ENCODE data around the gene VCL.
"Not testable (repeated sequence)": the region's sequence is repeated elsewhere in the genome, so short reads cannot be mapped to it uniquely, and the experiment has no call there.

The VCL gene

DNA sequence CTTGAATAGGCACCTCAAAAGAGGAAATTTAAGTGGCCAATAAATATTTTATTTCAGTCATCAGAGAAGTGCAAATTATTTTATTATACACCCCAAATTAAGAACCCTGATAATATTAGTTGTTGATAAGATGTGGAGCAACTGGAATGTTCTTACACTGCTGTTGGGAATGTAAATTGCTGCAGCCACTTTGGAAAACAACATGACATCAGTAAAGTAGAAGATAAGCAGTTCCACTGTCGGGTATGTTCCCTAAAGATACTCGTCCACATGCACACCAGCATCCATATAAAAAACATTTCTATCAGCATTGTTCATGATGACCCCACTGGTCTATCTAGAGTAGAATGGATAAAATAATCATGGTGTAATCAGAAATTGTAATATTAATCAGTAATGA is 46.5 kb downstream of the VCL start:
- DNase-seq, result no peak

GRCh38 chr10:74047304-74047703 is 49.4 kb downstream of the VCL start:
- no peak for DNase-seq

DNA sequence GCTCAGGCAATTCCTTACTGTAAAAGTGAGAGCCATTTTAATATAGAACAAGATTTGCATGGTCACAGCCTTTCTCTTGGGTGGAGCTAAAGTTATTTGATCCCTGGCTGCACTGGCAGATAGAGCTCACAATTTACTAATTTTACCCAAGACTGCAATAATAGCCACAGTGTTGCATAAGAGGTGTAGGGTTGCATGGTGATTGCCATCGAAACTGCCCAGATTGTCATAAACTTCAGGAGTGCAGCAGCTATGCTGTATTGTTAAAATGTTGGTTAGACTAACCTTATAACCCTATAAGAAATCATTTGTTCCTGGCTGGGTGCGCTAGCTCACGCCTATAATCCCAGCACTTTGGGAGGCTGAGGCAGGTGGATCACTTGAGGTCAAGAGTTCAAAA is 50.0 kb downstream of the VCL start:
- peak; percentile 12 for DNase-seq

GRCh38 chr10:74048433-74048832 is 50.5 kb downstream of the VCL start:
- no peak for DNase-seq

GRCh38 chr10:74049955-74050354 is 52.0 kb downstream of the VCL start:
- DNase-seq, result no peak

DNA sequence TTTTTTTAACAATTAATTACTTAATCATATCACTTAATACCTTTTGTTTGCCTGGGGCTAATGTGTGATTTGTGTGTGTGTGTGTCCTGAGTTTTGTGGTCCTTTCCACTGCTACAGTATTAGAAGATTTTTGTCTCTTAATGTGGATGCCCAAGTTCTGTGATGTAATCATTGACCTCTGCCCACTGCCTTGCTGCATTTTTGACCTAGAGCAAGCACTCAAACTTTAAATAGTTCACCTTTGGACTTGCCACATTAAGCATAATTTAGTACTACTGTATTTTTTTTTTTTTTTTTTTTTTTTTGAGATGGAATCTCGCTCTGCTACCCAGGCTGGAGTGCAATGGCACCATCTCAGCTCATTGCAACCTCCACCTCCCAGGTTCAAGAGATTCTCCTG is 52.7 kb downstream of the VCL start:
- DNase-seq, result no peak

DNA sequence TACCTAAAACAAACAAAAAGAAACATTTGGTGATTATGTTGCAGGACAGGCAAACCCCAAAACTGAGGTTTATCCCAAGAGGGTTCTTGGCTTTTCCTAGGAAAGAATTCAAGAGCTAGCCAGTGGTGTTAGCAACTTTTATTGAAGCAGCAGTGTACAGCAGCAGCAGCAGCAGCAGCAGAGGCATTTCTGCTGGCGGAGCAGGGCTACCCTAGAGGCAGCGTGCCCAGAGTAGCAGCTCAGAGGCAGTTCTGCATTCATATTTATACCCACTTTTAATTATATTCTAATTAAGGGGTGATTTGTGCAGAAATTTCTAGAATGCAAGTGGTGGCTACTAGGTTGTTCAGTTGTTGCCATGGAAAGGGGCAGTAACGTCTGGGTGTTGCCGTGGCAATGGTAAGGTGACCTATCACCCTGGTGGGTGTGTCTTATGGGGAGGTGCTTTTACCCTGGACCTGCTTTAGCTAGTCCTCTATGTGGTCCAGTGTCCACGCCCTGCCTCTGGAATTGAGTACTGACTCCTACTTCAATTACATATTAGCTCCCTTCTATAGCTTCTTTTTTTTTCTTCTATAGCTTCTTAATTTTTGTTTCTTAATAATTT is 53.9 kb downstream of the VCL start:
- no peak for DNase-seq

DNA sequence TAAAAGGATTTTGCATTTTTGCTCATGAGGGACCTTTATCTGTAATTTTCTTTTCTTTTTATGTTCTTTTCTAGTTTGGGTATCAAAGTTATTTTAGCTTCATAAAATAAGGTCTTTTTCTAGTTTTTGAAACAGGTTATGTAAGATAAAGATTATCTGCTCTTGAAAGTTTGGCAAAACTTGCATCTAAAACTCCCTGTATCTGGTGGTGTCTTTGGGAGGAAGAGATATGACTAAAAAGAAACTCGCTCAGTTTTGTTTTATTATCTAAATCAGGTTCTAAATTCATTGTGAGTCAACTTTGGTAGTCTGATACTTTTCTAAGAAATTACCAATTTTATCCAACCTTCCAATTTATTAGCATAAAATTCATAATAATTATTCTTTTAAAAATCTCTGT is 55.1 kb downstream of the VCL start:
- no peak for DNase-seq

- DNase-seq, result no peak
Measured at GRCh38 chr10:74055383-74056049, 57.6 kb downstream of the VCL start.

- DNase-seq, result no peak
Measured at GRCh38 chr10:74056050-74056818, 58.3 kb downstream of the VCL start.

- DNase-seq, result no peak
Measured at GRCh38 chr10:74058071-74058470, 60.2 kb downstream of the VCL start.

DNA sequence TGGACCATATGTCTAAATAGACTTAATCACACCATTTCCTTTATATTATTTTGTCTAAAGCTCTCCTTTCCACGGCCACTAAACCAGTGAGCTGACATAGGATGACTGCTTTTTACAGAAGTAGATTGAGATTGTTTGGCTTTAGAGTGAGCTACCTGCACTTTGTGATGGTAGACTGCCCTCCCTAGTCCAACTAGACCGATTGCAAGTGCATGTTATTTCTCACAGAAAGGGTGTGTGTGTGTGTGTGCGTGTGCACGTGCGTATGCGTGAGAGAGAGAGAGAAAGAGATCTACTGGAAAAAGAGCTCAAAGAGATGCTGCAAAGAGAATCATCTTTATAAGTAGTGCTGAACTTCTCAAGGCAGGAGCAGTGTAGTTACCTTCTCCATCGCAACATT is 60.7 kb downstream of the VCL start:
- DNase-seq, result no peak

- no peak for DNase-seq
Measured at GRCh38 chr10:74061104-74061503, 63.2 kb downstream of the VCL start.

DNA sequence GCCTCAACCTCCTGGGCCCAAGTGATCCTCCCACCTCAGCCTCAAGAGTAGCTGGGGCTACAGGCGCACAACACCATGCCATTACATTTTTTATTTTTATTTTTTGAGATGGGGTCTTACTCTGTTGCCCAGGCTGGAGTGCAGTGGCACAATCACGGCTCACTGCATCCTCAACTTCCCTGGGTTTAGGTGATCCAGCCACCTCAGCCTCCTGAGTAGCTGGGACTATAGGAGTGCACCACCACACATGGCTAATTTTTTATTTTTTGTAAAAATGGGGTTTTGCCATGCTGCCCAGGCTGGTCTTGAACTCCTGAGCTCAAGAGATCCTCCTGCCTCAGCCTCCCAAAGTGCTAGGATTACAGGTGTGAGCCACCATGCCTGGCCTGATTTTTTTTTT is 64.1 kb downstream of the VCL start:
- not testable (repeated sequence) for DNase-seq

GRCh38 chr10:74063256-74063655 is 65.3 kb downstream of the VCL start:
- no peak for DNase-seq

GRCh38 chr10:74067373-74068352 is 69.7 kb downstream of the VCL start:
- no peak for DNase-seq

DNA sequence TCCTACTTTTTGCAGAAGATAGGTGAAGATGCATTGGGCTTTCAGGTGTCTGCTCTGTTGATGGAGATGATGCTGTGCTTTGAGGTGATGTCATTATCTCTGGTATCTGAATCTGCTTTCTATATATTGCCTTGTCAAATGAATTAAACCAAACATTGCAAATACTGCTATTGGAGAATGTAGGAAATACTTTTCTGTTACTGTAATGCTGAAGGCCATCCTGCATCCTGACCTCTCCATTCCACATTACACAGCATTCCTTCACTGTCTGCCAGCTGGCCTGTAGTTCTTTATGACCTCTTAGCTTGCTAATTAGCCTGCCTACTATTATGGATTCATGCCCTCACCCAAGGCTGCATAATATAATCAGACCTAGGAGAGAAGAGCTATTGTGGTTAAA is 73.2 kb downstream of the VCL start:
- DNase-seq, result no peak

DNA sequence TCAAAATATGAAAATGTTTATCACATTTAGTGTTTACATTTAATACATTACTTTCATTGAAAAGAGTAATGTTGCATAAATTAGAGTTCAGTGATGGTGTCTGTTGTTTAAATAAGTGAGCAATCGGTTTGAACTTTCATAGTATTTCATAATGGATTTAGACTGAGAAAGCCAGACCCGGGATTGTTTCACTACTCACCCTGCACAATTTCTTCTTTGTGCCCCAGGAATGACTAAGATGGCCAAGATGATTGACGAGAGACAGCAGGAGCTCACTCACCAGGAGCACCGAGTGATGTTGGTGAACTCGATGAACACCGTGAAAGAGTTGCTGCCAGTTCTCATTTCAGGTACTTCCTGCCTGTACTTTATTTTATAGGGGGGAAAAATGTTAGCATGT is 74.6 kb downstream of the VCL start:
- no peak for DNase-seq

GRCh38 chr10:74075906-74076305 is 78.0 kb downstream of the VCL start:
- no peak for DNase-seq

GRCh38 chr10:74076961-74077360 is 79.0 kb downstream of the VCL start:
- no peak for DNase-seq

- DNase-seq, result no peak
Measured at GRCh38 chr10:74077416-74077815, 79.5 kb downstream of the VCL start.

- no peak for DNase-seq
Measured at GRCh38 chr10:74078037-74078436, 80.1 kb downstream of the VCL start.
